A204.1 (cell line): ENCODE data around the gene DCST1.

Source experiments
- FAIRE-seq: peaks from 2 replicates; lab custom pipeline; 2012; peaks lifted over from hg19 to GRCh38; lab: Jason Lieb, UNC

Gene DCST1

GRCh38 chr1:155092131-155092530, 58.5 kb downstream of the DCST1 start:
- no peak for FAIRE-seq

GRCh38 chr1:155092641-155093040, 59.0 kb downstream of the DCST1 start:
- no peak for FAIRE-seq

GRCh38 chr1:155093911-155094621, 60.4 kb downstream of the DCST1 start:
- FAIRE-seq: no peak

GRCh38 chr1:155094622-155094948, 61.0 kb downstream of the DCST1 start:
- no peak for FAIRE-seq

GRCh38 chr1:155099331-155099730, 65.7 kb downstream of the DCST1 start:
- no peak for FAIRE-seq
